NCI-H82 treated with DMSO at 0.1 percent for 48 hours (cell line): ENCODE measurements around the gene SCGB1A1.
"Not testable (repeated sequence)": the region's sequence is repeated elsewhere in the genome, so short reads cannot be mapped to it uniquely, and the experiment has no call there.

Experiments
- DNase-seq: peaks from one replicate; lab custom pipeline; 2025; ENCODE audit not compliant: unreplicated experiment; lab: John Stamatoyannopoulos, UW

The SCGB1A1 gene

GRCh38 chr11:62418733-62419132 is at the start of gene SCGB1A1:
Gene SCGB1A1, plus strand, starts transcription at chr11:62419033. Its CDS starts 63 bp downstream, at chr11:62419096.
- no peak for DNase-seq

- no peak for DNase-seq
Measured at GRCh38 chr11:62370743-62371440, 47.9 kb upstream of the SCGB1A1 start.

- DNase-seq = no peak
Measured at GRCh38 chr11:62372871-62373270, 46.0 kb upstream of the SCGB1A1 start.

- DNase-seq = no peak
Measured at GRCh38 chr11:62373464-62374119, 45.2 kb upstream of the SCGB1A1 start.

GRCh38 chr11:62374801-62375200 is 44.0 kb upstream of the SCGB1A1 start:
- no peak for DNase-seq

- peak; percentile 8 for DNase-seq
Measured at GRCh38 chr11:62378459-62379063, 40.3 kb upstream of the SCGB1A1 start.

GRCh38 chr11:62379586-62379985 is 39.2 kb upstream of the SCGB1A1 start:
- DNase-seq = not testable (repeated sequence)

GRCh38 chr11:62380821-62381245 is 38.0 kb upstream of the SCGB1A1 start:
- peak; percentile 46 for DNase-seq

- no peak for DNase-seq
Measured at GRCh38 chr11:62383822-62384221, 35.0 kb upstream of the SCGB1A1 start.

- DNase-seq = not testable (repeated sequence)
Measured at GRCh38 chr11:62386083-62386482, 32.8 kb upstream of the SCGB1A1 start.

GRCh38 chr11:62387381-62387780 is 31.5 kb upstream of the SCGB1A1 start:
- no peak for DNase-seq

- no peak for DNase-seq
Measured at GRCh38 chr11:62388999-62389398, 29.8 kb upstream of the SCGB1A1 start.

- no peak for DNase-seq
Measured at GRCh38 chr11:62390237-62390636, 28.6 kb upstream of the SCGB1A1 start.

GRCh38 chr11:62390722-62391121 is 28.1 kb upstream of the SCGB1A1 start:
- DNase-seq = no peak

- no peak for DNase-seq
Measured at GRCh38 chr11:62391642-62392425, 27.0 kb upstream of the SCGB1A1 start.

GRCh38 chr11:62392506-62392905 is 26.3 kb upstream of the SCGB1A1 start:
- no peak for DNase-seq

GRCh38 chr11:62393061-62393611 is 25.7 kb upstream of the SCGB1A1 start:
- no peak for DNase-seq

- DNase-seq = peak; percentile 9
Measured at GRCh38 chr11:62393735-62394134, 25.1 kb upstream of the SCGB1A1 start.

- DNase-seq = peak; percentile 60
Measured at GRCh38 chr11:62394825-62395538, 23.9 kb upstream of the SCGB1A1 start.

GRCh38 chr11:62395885-62396551 is 22.8 kb upstream of the SCGB1A1 start:
- no peak for DNase-seq
